GM21737 (cell line): ENCODE results near the gene RS1.

ENCODE experiments used
- ATAC-seq: cut with Tn5 transposase; IDR thresholded peaks from one replicate; pipeline ENCODE4 v1.9.1; 2021; ENCODE audit warnings: mild to moderate bottlenecking, moderate library complexity; ENCODE audit not compliant: unreplicated experiment

Gene RS1

GRCh38 chrX:18613930-18614639 lies 57.8 kb downstream of the RS1 start:
- ATAC-seq = no peak

GRCh38 chrX:18607966-18608365 lies 63.9 kb downstream of the RS1 start:
- no peak for ATAC-seq

GRCh38 chrX:18598413-18598812 lies 73.5 kb downstream of the RS1 start:
- no peak for ATAC-seq

GRCh38 chrX:18596096-18596495 lies 75.8 kb downstream of the RS1 start:
- no peak for ATAC-seq

GRCh38 chrX:18594079-18594478 lies 77.8 kb downstream of the RS1 start:
- no peak for ATAC-seq

GRCh38 chrX:18591834-18592233 lies 80.1 kb downstream of the RS1 start:
- ATAC-seq = no peak
